Omental fat pad (tissue), 4 donors: ENCODE measurements around the gene SPTBN1. TPM values are rescaled to one million over a fixed set of nuclear protein-coding genes. Genes with fewer than 3 reads are reported as not detected.

Source experiments
- ATAC-seq: fragments of 150-250 bp; one replicate; pipeline ENCODE4 v1.9.1; 2016; ENCODE audit warnings: mild to moderate bottlenecking, moderate library complexity; ENCODE audit not compliant: low FRiP score
- DNase-seq: peaks from one replicate; pipeline ENCODE4 v3.0.0-alpha.2; 2019; ENCODE audit warnings: low spot score
- total RNA-seq, 4 donors: library from RNA; depleted of rRNA; stranded (reverse); fragments of >200 nt; gene quantifications; one replicate each; pipeline ENCODE4 v1.1.0, GENCODE V29; 2016
- TF ChIP-seq, protein P1 (sequence below), 3 donors: fragments of 450-650 bp; IDR thresholded peaks; one replicate each; pipeline ENCODE4 v1.5.1; 2016 to 2017; ENCODE audit warnings: antibody characterized with exemption in 3 of 3, mild to moderate bottlenecking in 3 of 3, moderate library complexity in 2 of 3

The SPTBN1 gene
- total RNA-seq, 4 donors from 2014 or later, result 681 to 1,046 (median 964) TPM

DNA sequence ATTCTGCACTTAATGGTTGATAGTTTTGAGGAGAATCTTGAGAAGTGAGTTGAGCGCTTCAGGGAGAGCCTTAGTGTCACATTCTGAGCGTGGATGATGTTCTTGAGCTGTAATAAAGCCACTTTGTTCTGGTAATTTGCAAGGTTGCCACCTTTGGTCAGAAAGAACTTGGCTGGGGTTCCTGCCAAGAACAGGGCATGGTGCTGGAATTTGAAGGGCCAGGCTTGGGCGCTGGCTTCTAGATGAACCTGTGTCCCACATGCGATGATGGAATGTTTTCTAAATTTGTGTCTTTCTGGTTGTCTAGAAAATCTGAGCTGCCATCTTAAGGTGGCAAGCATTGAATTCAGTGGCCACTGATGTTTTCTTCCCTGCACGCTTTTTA lies 143.2 kb downstream of the SPTBN1 start:
- TF ChIP-seq, protein P1, sequence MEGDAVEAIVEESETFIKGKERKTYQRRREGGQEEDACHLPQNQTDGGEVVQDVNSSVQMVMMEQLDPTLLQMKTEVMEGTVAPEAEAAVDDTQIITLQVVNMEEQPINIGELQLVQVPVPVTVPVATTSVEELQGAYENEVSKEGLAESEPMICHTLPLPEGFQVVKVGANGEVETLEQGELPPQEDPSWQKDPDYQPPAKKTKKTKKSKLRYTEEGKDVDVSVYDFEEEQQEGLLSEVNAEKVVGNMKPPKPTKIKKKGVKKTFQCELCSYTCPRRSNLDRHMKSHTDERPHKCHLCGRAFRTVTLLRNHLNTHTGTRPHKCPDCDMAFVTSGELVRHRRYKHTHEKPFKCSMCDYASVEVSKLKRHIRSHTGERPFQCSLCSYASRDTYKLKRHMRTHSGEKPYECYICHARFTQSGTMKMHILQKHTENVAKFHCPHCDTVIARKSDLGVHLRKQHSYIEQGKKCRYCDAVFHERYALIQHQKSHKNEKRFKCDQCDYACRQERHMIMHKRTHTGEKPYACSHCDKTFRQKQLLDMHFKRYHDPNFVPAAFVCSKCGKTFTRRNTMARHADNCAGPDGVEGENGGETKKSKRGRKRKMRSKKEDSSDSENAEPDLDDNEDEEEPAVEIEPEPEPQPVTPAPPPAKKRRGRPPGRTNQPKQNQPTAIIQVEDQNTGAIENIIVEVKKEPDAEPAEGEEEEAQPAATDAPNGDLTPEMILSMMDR (IDR thresholded peaks at IDR 0.05), result no peak
- ATAC-seq, result no peak
- DNase-seq, result no peak

DNA sequence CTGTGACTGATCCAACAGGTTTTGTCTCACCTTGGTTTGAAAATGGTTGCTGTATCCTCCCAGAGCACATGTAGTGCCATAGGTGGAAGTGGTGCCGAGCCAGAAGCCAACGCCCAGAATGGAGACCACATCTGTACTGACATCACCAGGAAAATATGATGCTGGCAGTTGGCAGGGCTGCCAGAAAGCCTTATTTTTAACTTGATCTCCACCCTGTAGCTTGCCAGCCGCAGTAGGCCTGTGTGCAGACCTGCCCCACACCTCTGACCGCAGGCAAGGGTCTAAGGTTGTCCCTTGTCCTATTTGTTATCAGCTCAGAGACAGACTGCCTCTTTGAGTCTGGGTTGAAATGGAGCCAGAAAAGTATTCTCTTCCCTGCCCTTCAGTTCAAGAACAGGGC lies 143.8 kb downstream of the SPTBN1 start:
- TF ChIP-seq, protein P1 (IDR thresholded peaks at IDR 0.05), result no peak
- ATAC-seq (no peak), DNase-seq (no peak)

DNA sequence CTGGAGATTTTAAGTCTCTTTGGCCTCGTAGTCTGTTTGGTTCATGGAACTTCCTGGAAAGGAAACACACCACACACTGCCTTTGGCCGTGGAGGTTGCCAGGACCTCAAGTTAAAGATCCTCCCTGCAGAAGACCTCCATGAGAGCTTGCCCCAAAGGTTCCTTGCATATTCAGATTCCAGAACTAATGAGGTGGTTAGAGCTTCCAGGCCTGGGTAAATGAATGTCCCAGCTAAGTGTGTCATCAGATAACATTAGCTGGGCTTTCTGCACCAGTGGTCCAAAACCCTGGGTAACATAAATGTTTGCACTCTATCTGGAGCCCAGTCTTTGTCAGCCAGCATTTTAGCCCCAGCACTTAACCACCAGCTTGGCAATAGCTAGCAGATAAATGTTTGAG lies 145.2 kb downstream of the SPTBN1 start:
- no peak for DNase-seq
- TF ChIP-seq, protein P1 (IDR thresholded peaks at IDR 0.05), result no peak
- ATAC-seq, result no peak

DNA sequence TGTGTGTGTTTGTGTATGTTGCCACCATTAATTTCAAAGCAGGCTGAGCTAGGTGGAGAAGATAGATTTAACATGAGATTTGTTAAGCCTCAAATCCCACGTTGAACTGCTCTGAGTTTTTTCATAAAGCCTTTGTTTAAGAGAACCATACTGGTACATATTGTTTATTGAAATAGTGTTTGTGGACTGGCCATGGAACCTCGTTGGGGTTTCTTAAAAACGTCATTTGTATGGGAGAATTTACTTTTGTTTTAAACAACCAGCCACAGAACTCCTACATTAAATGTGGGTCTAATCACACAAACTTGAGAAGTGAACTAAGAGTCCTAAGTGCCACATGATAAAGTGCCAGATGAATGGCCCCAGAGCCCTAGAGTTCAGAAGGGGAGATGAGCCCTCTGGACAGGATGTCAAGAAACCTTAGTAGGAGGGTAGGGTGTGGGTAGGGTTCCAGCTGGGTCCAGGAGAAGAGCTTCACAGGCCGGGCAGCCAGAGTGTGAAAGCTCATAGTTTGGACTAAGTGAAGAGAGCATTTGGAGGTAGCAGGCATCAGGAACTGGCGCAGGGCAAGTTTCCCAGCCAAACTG lies 146.7 kb downstream of the SPTBN1 start:
- ATAC-seq (no peak), DNase-seq (no peak)
- TF ChIP-seq, protein P1 (IDR thresholded peaks at IDR 0.05), result no peak

DNA sequence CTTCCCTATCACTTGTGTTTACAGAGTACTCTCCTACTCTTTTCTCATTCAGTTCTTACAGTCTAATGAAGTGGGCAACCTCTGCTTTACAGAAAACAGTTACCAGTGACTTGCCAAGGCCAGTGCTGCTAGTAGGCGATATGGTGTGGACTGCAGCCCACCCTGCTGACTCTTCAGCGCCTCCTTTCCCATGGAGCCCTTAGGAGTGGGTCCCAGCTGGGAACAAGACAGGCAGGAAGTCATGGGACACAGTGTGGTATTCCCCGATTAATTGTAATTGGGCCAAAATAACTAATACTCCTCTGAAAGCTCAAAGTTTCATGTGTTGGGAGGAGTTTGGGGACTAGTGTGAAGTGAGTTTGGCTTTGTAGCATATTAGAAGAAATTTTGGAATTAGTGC lies 147.2 kb downstream of the SPTBN1 start:
- ATAC-seq (no peak), DNase-seq (no peak)
- TF ChIP-seq, protein P1 (IDR thresholded peaks at IDR 0.05), result no peak

DNA sequence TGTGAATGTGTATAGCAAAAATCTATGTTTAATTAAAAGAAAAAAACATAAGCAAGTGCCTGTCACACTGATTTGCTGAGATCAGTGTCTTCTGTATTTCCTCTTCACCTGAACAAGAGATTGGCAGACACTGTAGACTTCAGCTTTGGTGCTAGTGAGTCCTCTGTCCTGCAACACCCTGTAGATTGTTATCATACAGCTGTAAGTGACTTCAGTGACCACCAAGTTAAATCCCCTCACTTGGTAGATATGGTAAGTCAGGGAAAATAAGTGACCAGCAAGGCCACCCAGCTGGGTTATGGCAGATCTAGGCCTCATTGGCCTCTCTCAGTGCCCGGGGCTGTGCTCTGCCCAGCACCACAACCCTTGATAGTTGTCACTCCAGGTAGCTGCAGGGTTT lies 147.7 kb downstream of the SPTBN1 start:
- ATAC-seq (no peak), DNase-seq (no peak)
- TF ChIP-seq, protein P1 (IDR thresholded peaks at IDR 0.05), result no peak

DNA sequence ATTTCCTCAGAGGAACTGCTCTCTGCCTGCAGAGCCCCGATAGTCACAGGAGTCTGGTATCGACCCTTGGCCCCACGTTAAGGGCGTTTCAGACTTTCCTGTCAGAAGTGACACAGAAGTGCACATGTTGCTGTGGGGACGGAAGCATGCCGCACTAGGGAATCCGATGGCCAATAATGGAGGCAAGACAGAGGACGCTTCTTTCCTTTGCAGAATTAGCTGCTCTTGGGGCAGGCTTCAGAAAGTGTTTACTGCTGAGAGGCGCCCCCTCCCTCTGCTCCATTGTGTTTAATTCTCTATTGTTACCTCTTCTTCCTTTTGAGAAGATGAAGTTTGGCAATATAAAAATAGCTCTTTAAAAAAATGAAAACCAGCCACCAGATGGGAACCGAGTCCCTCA lies 148.7 kb downstream of the SPTBN1 start:
- no peak for DNase-seq
- ATAC-seq, result no peak
- TF ChIP-seq, protein P1 (IDR thresholded peaks at IDR 0.05), result no peak
